GM18873 (cell line): Measurements from ENCODE around the gene EXOSC5.
"Not testable (repeated sequence)": the region's sequence is repeated elsewhere in the genome, so short reads cannot be mapped to it uniquely, and the experiment has no call there.

Experiments
- ATAC-seq: cut with Tn5 transposase; IDR thresholded peaks from one replicate; pipeline ENCODE4 v1.9.1; 2021; ENCODE audit warnings: mild to moderate bottlenecking, moderate library complexity, moderate number of reproducible peaks; ENCODE audit not compliant: unreplicated experiment, low FRiP score

The EXOSC5 gene

DNA sequence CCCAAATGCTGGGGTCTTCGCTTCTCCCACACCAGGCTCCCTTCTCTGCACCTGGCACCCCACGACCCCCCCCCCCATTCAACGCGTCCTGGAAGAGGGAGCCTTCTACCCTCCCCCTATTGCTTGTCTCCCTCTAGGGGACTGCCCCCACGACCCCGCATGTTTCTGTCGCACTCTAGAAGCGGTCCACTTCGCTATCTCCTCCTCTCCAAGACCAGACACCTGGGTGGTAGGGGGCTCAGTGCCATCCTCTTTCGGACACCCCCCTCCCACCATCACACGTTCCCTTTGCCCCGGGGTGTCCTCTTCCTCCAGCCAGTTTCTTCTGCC lies 44.9 kb downstream of the EXOSC5 start:
- ATAC-seq = no peak

DNA sequence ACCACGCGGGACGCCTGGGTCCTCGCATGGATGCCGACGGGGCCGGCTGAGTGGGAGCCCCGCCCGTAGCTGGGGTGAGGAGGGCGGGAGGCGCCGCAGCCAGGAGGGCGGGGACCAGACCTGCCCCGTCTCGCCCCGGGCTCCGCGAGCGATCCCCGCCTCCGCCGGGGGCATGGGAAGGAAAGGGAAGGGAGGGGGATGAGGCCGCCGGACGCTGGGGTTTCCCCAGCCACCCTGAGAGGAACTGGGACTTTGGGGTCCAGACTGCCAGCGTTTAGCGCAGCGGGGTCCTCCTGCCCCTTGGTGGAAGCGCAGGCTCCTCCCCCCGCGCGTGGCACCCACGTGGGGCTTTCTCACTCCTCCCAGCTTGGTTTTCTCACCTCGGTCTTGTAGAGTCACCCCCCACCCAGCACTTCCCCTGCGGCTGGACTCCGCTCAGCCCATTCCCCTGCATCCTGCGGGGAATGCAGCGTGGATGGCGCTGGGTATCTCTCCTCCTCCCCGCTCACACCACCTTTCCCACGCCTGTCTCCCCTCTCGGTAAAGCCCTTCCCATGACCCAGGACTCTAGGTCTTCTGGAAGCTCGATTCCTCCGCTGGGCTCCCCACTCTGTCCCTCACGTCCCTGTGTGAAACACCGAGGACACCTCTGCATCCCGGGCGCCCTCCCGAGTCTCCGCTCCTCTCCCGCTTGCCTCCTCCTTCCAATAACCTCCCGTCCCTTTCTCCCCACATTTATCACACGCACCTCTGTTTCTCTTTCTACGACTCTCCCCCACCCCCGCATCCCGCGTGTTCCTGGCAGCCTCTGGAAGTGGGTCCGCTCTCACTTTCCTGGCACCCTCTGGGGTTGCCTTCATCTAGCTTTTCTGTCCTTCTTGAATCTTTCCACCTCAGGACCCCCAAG lies 45.6 kb downstream of the EXOSC5 start:
- no peak for ATAC-seq

DNA sequence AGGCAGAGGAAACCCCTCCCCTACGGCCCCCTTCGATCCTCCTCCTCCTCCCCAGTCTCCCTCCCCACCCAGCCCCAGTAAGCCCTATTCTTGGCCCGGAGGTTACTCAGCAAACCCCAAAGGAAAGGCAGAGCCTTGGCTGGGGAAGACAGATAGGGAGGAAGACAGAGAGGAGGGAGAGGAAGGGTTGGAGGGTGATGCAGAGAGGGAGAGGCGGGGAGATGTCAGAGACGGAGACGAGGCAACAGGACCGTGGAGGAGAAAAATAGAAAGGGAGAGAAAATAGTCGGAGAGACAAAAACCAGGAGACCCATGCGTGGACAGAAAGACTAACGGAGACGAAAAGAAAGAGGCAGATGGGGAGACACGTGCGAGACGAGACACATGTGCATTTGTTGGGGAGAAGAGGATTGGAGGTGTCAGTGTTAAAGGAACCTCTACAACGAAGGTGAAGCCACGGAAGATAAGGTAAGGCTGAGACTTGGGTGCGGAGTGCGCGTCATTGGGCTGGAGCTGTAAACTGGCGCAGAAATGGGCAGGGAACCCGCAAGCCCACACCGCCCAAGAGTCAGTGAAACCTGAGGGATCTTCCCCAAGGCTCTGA lies 46.3 kb downstream of the EXOSC5 start:
- ATAC-seq = no peak

DNA sequence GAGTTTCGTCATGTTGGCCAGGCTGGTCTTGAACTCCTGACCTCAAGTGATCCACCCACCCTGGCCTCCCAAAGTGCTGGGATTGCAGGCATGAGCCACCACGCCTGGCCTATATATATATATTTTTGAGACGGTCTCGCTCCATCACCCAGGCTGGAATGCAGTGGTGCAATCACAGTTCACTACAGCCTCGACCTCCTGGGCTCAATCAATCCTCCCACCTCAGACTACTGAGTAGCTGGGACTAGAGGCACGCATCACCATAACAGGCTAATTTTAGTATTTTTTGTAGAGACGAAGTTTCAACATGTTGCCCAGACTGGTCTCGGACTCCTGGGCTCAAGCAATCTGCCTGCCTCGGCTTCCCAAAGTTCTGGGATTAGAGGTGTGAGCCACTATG lies 50.2 kb downstream of the EXOSC5 start:
- ATAC-seq = not testable (repeated sequence)

DNA sequence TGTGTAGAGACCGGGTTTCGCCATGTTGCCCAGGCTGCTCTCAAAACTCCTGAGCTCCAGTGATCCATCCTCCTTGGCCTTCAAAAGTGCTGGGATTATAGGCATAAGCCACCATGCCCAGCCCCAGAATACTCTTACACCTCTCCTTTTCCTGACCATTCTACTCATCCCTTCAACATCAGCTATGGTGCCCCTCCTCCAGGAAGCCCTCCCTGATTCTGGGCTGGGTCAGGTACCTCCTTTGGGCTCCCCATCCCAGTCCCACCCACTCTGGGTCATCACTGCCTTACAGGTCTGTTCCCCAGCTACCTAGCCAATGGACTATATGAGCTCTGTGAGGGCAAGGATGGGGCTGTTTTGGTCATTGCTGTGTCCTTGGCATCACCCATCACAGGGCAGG lies 53.0 kb downstream of the EXOSC5 start:
- no peak for ATAC-seq

DNA sequence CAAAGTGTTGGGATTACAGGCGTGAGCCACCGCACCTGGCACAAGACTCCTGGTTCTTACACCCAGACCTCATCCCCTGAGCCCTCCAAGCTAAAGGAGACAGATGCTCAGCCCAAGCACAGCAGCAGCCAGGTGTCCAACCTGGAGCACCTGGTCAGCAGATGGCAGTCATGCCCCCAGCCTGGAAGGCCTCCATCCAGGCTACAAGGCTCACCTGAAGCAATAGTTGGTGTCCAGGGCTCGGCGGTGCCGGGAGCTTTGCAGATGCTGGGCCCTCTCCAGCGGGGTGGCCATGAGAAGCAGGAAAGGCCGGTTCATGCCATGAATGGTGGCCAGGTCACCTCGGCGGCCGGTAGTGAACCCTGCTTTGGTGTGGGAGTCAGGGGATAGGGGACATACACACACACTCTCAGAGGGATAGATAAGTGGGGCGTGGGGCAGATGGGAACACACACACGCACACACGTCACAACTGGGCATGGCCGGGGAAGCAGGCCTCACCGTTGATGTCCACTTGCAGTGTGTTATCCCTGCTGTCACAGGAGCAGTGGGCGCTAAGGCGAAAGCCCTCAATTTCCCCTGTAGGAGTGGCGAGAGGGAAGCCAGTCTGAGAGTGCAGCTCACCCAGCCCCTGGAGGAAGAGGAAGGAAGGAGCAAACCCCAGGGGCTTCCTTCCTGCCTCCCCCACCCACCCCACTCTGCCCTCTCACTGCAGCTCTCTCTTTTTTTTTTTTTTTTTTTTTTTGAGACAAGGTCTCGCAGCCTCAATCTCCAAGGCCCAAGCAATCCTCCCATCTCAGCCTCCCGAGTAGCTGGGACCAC lies 55.3 kb downstream of the EXOSC5 start:
- ATAC-seq = no peak

DNA sequence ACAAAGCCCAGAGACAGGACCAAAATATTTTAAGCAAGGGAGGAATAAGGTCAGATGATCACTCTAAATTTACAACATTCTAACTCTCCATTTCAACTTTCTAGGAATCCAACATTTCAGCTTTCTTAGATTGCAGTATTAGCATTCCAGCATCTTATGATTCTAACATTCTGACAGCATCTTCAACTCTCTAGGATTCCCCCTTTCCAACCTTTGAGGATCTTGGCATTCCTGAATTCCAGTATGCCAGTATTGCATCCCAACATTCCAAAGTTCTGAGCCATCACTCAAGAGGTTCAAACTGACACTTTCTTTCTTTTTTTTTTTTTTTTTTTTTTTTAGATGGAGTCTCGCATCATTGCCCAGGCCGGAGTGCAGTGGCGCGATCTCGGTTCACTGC lies 57.2 kb downstream of the EXOSC5 start:
- no peak for ATAC-seq
